MM.1S (cell line): ENCODE data around the gene THRAP3.

ENCODE experiments used
- EZH2 ChIP-seq: fragments of 300-600 bp; sonication (generic); optimal IDR thresholded peaks from 2 replicates; pipeline ENCODE3; 2017; ENCODE audit warnings: low read depth, mild to moderate bottlenecking, antibody characterized with exemption, low read length, mixed read lengths
- EZH2phosphoT487 ChIP-seq: fragments of 300-600 bp; sonication (generic); IDR thresholded peaks from 2 replicates; pipeline ENCODE4 v1.6.1; 2018; ENCODE audit warnings: antibody characterized with exemption, low read length

DNA sequence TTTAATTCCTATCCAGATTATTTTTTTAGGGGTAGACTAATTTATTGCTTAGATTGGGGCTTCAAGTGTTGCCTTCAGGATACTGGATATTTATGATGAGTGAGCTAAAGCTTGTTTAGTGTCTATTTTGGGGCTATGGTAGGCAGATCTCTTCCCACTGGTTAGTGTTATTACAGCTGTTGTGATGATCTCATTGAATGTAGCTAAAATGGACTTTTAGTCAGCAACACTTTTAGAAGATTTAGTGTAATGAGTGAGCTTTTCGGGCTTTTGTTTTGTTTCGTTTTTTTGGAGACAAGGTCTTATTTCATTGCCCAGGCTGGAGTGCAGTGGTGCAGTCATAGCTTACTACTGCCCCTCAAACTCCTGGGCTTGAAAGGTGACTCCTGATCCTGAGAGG lies 14.2 kb downstream of the THRAP3 start:
- TF ChIP-seq EZH2 (no peak), EZH2phosphoT487 (no peak)
